Spleen (tissue), 7 donors: Measurements from ENCODE around the gene PTCD2.

Experiments
- CTCF ChIP-seq, 11 experiments: fragments of 200-600 bp in 7 of 11; fragments of 450-650 bp in 4 of 11; sonication (generic) in 4 of 11; IDR thresholded peaks in 8 of 11; conservative IDR thresholded peaks in 3 of 11; 1 replicate in 7 of 11; 2 replicates in 4 of 11; pipeline versions ENCODE4 v1.4.0 to v1.8.0; 2016 to 2021; ENCODE audit warnings: antibody characterized with exemption in 11 of 11, inconsistent platforms in 4 of 11, mild to moderate bottlenecking in 1 of 11
- POLR2A ChIP-seq, 3 donors: fragments of 450-650 bp; IDR thresholded peaks; one replicate each; pipeline ENCODE4 v1.5.1; 2017; ENCODE audit warnings: antibody characterized with exemption in 3 of 3, mild to moderate bottlenecking in 1 of 3
- POLR2AphosphoS5 ChIP-seq, 3 donors: sonication (generic); formaldehyde crosslinking; IDR thresholded peaks; one replicate each; pipeline ENCODE4 v1.5.1; 2017; ENCODE audit warnings: antibody characterized with exemption in 3 of 3
- donor health status: DM: no; HTN: no; CAD: no; lungs with moderate emphysema.
- donor health status: DM: no; HTN: no; CAD: no.
- donor health status: DM: no; HTN: no; CAD: no.

DNA sequence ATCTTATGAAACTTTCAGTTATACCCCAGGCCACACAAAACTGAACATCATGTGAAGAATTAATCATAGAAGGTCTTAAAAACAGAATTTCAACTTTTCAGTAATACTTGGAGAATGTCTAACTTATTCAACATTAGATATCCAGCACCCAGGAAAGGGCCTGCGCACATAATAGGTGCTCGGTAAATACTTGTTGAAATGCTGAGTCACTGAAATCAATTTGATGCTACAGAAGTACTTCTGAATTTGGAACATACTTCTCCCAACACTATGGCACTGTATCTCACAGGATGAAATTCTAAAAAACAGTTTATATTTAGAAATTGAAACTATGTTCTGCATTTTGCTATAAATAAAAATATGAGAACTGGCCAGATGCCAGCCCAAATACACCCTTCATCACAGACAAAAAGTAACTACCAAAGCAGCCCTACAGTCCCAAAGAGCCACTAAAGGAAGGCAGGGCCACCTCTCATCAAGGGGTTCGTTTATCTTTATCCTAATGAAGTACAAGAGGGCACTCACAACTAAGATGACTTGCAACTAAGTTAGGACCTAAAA is 26.6 kb upstream of the PTCD2 start:
- no peak for TF ChIP-seq POLR2A (IDR thresholded peaks at IDR 0.05)
- no peak for TF ChIP-seq CTCF (IDR thresholded peaks at IDR 0.05 in 8 of 11, conservative IDR thresholded peaks at IDR 0.05 in 3 of 11)
- TF ChIP-seq POLR2AphosphoS5 (IDR thresholded peaks at IDR 0.05) = no peak
